Renal cortical epithelial cell (primary cell): ENCODE results near the gene C3orf52. TPM values are rescaled to one million over a fixed set of nuclear protein-coding genes. Genes with fewer than 3 reads are reported as not detected.
A peak's percentile ranks its signal among the peaks of the same experiment; 100 is the strongest.
"Not testable (repeated sequence)": the region's sequence is repeated elsewhere in the genome, so short reads cannot be mapped to it uniquely, and the experiment has no call there.

Experiments used
- DNase-seq: peaks from one replicate; pipeline ENCODE4 v3.0.0-alpha.2; 2011; ENCODE audit warnings: low read depth
- total RNA-seq: library from RNA; depleted of rRNA; stranded (reverse); fragments of >200 nt; gene quantifications from 2 replicates; pipeline ENCODE4 v1.2.3, GENCODE V29; 2014

C3orf52 gene, protein sequence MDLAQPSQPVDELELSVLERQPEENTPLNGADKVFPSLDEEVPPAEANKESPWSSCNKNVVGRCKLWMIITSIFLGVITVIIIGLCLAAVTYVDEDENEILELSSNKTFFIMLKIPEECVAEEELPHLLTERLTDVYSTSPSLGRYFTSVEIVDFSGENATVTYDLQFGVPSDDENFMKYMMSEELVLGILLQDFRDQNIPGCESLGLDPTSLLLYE
- 33.1 and 68.9 TPM in 2 replicates for total RNA-seq

DNA sequence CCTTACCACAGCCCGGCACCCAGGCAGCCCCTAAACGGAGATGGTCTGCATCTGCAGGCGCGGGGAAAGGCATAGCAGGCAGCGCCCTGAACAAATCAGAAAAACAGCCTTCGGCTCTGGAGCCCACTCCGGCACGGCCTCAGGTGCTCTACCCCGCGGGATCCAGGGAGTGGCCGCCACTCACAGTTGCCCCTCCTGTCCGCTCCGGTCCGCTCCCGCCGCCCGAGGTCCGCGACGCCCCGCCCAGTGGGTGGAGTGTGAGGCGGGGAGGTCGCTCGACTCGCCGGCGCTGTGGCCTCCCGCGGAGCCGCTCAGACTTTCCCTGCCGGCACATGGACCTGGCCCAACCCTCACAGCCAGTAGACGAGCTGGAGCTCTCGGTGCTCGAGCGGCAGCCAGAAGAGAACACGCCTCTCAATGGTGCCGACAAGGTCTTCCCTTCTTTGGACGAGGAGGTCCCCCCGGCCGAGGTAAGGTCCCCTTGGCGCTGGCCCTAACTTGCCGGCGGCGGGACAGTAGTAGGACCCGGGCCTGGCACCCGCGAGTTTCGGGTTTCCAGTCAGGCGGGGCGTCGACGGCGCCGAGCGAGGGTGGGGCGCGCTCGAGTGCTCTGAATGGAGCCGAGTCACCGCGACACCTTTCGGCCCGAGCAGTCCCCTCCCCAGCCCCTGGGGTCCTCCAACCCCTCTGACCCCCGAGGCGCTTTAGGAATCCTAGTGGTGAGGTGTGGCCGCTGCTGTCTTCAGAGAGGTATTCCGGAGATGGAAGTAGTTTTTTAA lies at the start of gene C3orf52:
C3orf52 (plus strand) TSS at position 314 of the 779 bp plus-strand sequence; CDS start at position 333, 19 bp downstream.
- peak; percentile 66 for DNase-seq

DNA sequence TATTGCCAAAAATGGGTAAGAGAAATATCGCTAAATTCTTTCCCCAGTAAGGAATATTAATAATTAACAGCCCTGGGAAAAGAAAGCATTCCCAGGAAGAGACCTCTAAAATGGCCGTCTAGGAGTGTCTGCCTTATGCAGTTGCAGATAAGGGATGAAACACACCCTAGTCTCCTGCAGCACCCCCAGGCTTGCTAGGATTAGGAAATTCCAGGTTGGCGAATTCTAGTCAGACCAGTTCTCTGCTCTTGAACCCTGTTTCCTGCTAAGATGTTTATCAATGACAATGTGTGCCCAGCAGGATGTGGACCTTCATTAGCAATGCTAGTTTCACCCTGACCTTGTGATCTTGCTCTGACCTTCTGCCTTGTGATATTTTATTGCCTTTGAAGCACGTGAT lies 49.0 kb upstream of the C3orf52 start:
- DNase-seq: not testable (repeated sequence)

DNA sequence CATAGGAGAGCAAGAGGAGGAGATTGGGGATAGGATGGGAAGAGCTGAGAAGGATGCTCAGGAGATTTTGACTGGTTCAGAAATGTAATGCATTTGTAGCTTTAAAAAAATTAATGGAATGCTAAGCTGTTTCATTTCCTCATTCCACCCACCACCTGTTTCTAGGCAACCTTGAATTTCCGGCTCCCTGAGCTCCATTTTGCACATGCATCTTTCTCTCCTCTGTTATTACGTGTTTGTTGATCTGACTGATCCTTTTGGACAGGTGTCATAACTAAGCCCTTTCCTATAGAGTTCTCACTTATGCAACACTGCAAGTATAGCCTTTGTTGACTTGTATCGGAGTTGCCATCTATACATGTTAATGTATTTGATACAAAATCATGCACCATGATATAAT lies 47.3 kb upstream of the C3orf52 start:
- DNase-seq: peak; percentile 73

DNA sequence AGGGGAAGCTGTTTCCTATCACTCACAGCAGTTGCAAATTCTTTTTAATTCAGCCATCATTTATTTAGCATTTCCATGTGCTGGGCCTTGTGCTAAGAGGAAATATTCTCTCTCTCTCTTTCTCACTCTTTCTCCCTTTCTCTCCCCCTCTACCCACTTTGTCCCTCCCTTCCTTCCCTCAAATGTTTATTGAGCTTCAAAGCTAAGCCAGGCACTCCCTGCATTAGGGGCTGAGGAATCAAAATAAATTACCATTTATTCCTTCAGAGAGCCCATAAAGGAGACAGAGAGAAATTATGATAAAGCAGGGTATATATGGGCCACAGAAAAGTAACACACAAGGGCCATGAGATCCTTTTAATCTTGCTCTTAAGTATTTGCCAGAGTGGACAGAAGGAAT lies 44.9 kb upstream of the C3orf52 start:
- DNase-seq: no peak

DNA sequence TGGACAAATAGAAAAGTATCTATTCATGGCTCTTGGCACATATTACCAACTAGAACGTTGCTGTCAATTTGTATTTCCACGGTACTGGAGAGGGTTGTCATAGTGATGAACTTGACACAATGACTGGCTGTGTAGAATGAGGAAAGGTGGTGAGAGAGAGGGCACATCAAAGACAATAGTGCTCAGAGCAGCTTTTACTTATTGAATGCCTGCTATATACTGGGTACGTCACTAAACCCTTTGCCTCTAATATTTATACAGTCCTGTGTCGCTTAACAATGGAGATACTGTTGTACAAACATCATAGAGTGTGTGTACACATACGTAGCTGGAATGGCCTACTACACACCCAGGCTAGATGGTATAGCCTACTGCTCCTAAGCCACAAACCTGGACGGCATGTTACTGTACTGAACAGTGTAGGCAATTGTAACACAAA lies 43.3 kb upstream of the C3orf52 start:
- DNase-seq: peak; percentile 62

DNA sequence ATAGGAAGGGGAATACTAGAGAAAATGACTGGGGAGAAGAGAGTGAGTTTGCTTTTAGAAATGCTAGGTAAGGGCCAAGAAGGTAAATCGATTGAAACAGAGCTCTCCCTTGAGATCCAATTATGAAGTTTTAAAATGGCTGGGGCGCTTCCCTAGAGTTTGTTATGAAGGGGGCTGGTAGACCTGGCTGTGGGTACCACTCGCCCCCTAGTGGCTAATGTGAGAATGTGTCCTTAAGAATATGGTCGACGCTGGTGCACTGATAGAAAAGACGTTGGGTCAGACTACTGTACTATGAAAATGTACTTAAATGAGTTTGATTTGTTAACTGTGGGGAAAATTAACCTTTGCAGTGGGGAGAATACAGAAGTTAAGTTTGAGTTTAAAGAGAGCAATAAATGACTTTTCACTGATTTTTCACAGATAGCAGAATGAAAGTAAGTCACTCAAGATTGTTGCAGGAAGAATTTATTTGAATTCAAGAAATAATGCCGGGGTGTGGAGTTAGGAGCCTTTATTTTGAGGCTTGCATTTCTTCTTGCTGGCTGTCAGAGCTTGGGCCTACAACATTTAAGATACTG lies 42.5 kb upstream of the C3orf52 start:
- peak; percentile 60 for DNase-seq

DNA sequence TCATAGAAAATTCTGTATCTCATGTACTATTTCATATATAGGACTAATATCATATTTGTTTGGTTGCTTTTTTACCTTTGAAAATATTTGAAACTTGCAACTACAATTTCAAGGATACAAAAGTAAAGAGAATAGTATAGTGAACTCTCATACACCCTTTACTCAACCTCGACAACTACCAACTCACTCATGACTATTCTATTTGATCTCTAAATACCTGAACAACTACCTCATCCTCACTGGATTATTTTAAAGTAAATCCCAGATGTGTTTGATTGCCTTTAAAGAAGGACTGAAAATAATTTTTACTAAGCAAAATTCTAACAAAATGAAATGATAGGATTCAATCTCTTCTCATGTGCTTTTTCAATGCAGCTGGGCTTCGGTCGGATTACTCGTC lies 39.6 kb upstream of the C3orf52 start:
- peak; percentile 28 for DNase-seq

DNA sequence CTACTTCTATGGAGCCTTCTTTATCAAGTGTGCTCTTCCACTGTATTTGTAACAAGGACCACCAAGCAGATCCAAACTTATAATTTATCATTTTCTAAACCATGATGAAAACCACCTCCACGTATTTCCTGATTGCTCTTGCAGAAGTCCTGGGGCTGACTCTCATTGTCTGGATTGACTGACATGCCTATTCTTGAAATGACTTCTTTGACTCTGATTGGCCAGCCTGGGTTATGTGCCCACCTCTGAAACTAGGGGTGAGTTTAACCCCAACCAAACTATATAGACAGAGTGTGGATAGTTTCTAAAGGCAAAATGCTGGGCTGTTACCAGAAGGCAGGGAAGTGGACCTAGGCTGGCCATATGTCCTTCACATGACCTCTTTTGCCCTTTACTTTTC lies 38.9 kb upstream of the C3orf52 start:
- no peak for DNase-seq

DNA sequence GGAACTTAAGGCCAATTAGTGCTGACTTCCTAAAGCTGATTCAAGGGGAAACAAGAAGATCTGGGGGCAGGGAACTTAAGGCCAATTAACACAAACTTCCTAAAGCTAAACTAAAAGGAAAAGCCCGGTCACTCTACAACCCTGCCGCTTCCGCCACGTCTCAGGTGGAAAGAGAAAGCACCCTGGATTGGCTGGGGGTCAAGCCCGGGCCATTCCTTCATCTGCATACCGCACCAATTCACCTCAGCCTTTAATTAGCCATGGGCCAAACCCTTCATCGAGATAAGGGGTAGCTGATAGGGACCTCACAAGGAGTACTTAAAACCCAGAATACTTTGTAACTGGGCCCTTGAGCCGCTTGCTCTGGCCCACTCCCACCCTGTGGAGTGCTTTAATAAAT lies 37.3 kb upstream of the C3orf52 start:
- no peak for DNase-seq

DNA sequence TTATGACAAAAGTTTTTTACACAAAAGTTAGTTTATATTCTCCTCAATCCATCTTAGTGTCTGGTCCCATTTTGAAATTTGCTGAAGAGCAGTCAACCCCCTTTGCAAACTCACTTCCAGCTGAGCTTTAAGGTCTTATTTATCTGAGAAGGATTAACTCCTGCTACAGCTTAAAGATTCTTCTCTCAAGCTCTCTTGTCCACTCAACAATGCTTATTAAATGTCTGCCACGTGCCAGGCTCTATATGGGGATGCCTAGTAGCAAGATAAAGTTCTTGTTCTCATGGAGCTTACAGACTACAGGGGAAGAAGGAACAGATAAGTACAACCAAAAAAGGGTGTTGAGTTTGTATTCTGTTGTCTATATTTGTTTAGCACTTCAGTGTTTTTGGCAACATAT lies 33.0 kb upstream of the C3orf52 start:
- DNase-seq: no peak

DNA sequence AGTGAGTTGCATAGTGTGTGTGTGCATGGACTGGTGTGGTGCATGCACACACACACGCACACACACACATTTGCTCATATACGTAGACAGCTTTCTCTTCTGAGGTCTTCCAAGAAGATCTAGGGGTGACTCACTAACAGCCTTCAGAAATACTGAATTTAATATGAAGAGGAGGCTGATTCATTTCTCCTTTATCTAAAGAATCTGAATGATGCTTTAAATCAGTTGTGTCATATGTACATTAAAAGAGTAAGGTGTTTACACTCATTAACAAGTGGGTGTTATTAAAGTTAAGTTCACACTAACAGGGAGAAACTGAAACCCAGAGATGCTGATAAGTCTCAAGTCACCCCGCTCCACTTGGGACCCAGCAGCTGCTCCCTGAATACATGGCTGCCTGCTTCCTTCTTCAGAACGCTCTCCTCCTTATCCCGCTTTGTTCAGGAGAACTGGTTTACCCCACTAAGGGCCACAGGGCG lies 29.7 kb upstream of the C3orf52 start:
- DNase-seq: peak; percentile 21

DNA sequence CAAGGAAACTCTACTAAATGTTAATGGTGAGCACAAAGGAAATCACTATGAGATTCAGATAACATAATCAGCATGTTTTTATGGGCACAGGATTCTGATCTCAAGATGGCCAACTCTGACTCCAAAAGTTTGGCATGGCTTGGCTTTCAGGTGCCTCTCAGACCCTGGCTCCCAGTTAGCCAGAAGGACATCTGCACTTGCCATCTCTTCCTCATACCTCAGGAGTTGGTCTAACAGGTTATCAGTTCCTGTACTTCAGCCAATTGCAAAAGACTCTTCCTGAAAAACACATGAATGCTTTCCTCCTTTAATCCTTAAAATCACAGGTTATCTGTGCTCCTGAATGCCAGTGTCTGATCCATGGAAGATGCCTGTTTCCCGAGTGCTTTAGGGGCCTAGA lies 26.7 kb upstream of the C3orf52 start:
- DNase-seq: peak; percentile 10

DNA sequence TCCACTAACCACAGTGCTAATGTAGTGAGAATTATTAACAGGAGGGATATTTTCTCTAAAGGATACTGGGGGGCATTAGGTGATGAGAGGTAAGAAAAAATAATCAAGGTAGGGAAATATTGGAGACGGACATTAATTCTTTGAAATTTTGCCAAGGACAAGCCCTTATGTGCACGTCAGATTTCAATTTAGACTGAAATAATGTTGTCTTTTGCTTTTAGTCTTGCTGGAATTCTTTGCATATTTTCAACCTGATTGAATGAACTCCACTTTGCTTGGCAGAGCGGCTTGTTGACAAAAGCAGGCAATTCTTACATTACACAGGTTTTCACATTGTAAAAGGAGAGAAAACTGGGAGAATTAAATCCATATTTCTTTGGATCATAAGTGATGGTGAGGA lies 25.0 kb upstream of the C3orf52 start:
- DNase-seq: peak; percentile 85

DNA sequence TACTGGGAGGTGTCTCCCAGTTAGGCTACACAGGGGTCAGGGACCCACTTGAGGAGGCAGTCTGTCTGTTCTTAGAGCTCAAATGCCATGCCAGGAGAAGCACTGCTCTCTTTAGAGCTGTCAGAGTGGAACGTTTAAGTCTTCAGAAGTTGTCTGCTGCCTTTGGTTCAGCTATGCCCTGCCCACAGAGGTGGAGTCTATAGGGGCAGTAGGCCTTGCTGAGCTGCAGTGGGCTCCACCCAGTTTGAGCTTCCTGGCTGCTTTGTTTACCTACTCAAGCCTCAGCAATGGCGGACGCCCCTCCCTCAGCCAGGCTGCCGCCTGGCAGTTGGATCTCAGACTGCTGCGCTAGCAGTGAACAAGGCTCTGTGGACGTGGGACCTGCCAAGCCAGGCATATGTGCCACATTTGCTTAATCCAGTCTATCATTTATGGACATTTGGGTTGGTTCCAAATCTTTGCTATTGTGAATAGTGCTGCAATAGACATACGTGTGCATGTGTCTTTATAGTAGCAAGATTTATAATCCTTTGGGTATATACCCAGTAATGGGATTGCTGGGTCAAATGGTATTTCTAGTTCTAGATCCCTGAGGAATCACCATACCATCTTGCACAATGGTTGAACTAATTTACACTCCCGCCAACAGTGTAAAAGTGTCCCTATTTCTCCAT lies 13.7 kb upstream of the C3orf52 start:
- not testable (repeated sequence) for DNase-seq

DNA sequence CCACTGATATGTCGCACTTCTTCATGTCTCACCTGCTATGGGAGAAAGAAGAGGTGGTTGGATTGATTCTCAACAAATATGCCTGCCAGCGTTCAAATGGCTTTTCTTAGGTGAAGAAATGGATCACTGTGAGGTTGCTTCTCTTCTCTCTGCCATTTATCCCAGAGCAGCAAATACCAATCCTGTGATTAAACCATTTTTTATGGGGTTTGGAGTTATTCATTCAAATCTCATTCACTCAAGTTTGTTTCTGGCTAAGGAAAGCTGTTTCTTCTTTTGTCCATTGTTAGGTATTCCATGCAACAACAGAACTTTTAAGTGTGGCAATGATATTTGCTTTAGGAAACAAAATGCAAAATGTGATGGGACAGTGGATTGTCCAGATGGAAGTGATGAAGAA lies 12.2 kb upstream of the C3orf52 start:
- DNase-seq: peak; percentile 75

DNA sequence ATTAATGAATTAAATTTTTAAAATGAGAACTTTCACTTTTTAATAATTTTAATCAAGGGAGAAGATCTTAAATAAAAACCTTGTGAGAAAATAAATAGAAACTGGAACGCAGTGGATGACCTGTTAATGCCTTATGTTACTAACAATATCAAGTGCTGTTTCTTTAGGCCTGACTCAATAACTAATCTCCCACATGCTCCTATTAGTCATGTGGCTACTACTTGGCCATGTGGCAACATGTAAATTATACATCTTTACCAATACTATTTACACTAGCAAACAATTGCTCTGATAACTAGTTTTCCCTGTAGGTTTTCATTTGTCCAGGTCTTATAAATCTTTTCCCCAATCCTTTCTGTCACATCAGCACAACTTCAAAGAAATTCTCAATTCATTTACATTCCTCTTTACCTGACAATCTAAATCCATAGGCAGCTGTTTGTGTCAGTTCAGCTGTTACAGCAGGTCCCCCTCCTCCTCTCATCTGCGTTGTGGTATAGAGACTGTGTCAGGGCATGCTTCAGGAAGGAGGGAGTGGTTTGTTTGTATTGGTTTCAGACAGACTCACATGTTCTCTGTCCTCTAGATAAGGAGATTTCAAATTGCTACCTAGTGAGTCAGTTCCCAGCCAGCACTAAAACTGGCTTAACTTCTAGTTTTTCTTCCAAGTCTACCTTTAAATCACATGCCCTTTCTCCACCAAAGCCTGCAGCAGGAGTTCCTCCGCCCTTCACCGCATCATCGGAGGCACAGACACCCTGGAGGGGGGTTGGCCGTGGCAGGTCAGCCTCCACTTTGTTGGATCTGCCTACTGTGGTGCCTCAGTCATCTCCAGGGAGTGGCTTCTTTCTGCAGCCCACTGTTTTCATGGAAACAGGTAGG lies 11.3 kb upstream of the C3orf52 start:
- peak; percentile 99 for DNase-seq

DNA sequence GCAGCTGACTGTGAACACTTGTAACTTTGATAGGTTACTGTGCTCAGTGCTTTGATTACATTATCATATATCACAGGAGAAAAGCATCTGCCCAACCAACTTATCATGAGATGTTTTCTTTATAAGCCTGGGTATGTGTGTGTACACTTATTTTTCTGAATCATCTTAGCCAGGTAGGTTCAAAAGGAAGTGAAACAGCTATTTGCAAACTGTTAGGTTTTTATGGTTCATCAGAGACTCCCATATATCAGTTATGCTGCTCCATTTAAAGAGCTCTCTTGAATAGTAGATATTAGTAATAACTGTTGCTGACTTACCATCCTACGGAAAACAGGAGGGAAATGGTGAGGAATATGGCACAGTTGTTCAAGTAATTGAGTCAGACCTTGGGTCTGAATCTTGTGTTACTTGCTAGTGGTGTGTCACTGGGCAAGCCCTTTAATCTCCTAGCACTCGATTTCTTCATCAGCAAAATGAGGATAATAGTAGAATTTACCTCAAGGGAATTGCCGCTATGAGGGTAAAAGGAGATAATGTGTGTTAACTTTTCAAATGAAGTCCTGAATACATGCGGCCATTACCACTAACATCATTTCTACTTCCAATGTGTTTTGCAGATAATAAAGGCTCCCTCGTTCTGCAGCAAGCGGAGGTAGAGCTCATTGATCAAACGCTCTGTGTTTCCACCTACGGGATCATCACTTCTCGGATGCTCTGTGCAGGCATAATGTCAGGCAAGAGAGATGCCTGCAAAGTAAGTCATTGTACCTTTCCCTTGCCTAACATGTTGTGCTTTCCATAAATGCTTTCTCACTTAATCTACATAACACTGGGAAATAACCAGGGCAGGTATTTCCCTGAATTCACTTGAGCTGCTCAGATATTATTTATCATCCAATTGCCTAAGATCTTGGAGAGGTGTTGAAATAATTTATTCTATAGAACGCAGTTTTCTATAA lies 7.8 kb upstream of the C3orf52 start:
- no peak for DNase-seq

DNA sequence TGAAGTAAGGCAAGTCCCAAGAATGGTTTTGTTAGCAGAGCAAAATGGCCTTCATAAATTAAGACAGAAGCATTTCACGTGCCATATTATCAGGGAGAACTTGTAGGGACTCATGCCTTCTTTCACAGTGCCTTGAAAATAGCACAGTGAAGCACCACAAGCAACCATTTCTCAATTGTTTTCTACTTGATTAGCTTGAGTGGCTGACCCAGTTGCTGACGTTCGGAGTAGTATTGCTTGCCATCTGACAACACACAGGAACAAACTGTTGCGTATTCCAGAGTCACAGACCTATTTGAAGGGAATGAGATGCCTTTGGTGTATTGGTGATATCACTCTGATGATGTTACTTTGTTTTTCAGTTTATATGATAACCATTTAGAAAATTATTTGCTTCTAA lies 3.0 kb upstream of the C3orf52 start:
- no peak for DNase-seq

DNA sequence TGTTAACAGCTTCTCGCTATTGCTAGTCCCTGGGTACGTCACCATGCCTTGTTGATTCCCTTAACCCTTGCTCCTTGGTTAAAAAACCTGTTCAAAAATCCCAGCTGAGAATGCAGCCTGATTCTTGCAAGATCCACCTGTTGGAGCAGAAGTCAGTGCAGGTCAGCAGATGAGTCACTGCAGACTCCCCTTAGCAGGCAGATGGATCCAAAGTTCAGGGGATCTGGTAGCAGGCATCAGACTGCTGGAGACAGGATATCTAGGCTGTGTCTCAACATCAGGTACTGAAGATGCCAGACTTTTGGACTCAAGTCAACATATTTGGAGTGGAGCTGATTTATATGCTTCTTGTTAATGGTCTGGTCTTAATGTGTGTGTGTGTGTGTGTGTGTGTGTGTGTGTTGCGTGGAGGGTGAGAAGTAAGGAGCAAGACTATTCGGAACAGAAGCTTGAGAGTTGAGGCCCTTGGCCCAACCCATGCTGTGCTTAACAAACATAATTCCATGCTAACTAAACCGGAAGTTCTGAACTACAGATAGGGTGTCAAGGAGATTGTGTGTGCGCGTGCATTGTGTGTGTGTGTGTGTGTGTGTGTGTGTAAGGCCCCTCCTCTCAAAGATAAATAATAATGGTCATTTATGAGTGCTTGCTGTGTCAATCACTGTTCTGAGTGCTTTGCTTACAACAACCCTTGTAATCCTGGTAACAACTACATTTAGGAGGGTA lies 1.0 kb upstream of the C3orf52 start:
- DNase-seq: peak; percentile 54

DNA sequence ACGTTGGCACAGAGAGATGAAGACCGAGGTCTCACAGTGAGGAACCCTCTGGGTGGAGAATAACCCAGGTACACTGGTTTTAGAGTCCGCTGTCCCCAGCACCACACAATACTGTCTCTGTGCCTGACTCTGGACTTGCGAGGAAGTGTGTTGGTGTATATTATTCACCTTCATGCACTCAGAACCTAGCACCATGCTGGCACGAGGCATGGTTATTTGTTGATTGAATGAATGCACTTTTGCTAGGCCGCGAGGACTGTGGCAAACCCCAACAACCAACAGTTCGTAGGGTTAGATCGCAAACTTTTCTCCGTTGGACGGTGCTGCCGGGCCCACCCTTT lies 484 bp upstream of the C3orf52 start:
- no peak for DNase-seq
